HG02798 (cell line): ENCODE measurements around the gene CFAP77.

Experiments
- ATAC-seq: cut with Tn5 transposase; IDR thresholded peaks from one replicate; pipeline ENCODE4 v1.9.1; 2021; ENCODE audit warnings: mild to moderate bottlenecking; ENCODE audit not compliant: unreplicated experiment, poor library complexity

The CFAP77 gene

GRCh38 chr9:132513416-132513815 is 103.4 kb downstream of the CFAP77 start:
- ATAC-seq: no peak

- no peak for ATAC-seq
Observed at GRCh38 chr9:132514011-132514744, 104.2 kb downstream of the CFAP77 start.

- no peak for ATAC-seq
Observed at GRCh38 chr9:132514821-132515220, 104.8 kb downstream of the CFAP77 start.

- ATAC-seq: no peak
Observed at GRCh38 chr9:132516301-132516700, 106.3 kb downstream of the CFAP77 start.

GRCh38 chr9:132516911-132517310 is 106.9 kb downstream of the CFAP77 start:
- no peak for ATAC-seq

GRCh38 chr9:132517815-132518550 is 108.0 kb downstream of the CFAP77 start:
- ATAC-seq: no peak

- ATAC-seq: no peak
Observed at GRCh38 chr9:132518626-132519025, 108.6 kb downstream of the CFAP77 start.

GRCh38 chr9:132519033-132519432 is 109.0 kb downstream of the CFAP77 start:
- no peak for ATAC-seq

- no peak for ATAC-seq
Observed at GRCh38 chr9:132520612-132521011, 110.6 kb downstream of the CFAP77 start.

- ATAC-seq: no peak
Observed at GRCh38 chr9:132525308-132526023, 115.5 kb downstream of the CFAP77 start.

GRCh38 chr9:132531195-132531594 is 121.2 kb downstream of the CFAP77 start:
- ATAC-seq: no peak

GRCh38 chr9:132531710-132532570 is 121.9 kb downstream of the CFAP77 start:
- no peak for ATAC-seq

- ATAC-seq: no peak
Observed at GRCh38 chr9:132534832-132535231, 124.8 kb downstream of the CFAP77 start.

- ATAC-seq: no peak
Observed at GRCh38 chr9:132536124-132536523, 126.1 kb downstream of the CFAP77 start.

GRCh38 chr9:132537352-132537751 is 127.3 kb downstream of the CFAP77 start:
- no peak for ATAC-seq

- ATAC-seq: no peak
Observed at GRCh38 chr9:132538071-132538470, 128.1 kb downstream of the CFAP77 start.

- no peak for ATAC-seq
Observed at GRCh38 chr9:132539096-132539495, 129.1 kb downstream of the CFAP77 start.

- no peak for ATAC-seq
Observed at GRCh38 chr9:132541051-132541450, 131.0 kb downstream of the CFAP77 start.

- ATAC-seq: no peak
Observed at GRCh38 chr9:132541870-132542830, 132.1 kb downstream of the CFAP77 start.
